HepG2 (cell line): Measurements from ENCODE around the gene AKTIP. TPM values are rescaled to one million over a fixed set of nuclear protein-coding genes. Genes with fewer than 3 reads are reported as not detected.

Source experiments
- GATAD1 ChIP-seq: IDR thresholded peaks from 2 replicates; pipeline ENCODE4 v1.6.1; 2016; ENCODE audit warnings: missing genetic modification reagents, missing compliant biosample characterization
- GFI1 ChIP-seq: sonication (generic); formaldehyde crosslinking; IDR thresholded peaks from 2 replicates; pipeline ENCODE4 v1.5.0; 2020; ENCODE audit warnings: missing genetic modification reagents, mild to moderate bottlenecking, borderline replicate concordance
- HNRNPH1 ChIP-seq: fragments of 200-400 bp; formaldehyde crosslinking; optimal IDR thresholded peaks from 2 replicates; pipeline ENCODE3; 2017; ENCODE audit warnings: mild to moderate bottlenecking, low read depth, low read length
- NR2F1 ChIP-seq, 2 experiments: fragments of 450-650 bp in 1 of 2; formaldehyde crosslinking in 1 of 2; IDR thresholded peaks; 2 replicates each; pipeline versions ENCODE4 v1.5.0 to v1.6.1; 2016 to 2020; ENCODE audit warnings: mild to moderate bottlenecking in 1 of 2, missing compliant biosample characterization in 1 of 2, missing genetic modification reagents in 1 of 2, moderate library complexity in 1 of 2
- RAD51 ChIP-seq: fragments of 450-650 bp; IDR thresholded peaks from 2 replicates; pipeline ENCODE4 v1.6.1; 2016; ENCODE audit warnings: borderline replicate concordance
- REPIN1 ChIP-seq: sonication (generic); formaldehyde crosslinking; IDR thresholded peaks from 2 replicates; pipeline ENCODE4 v1.8.0; 2022; ENCODE audit warnings: missing genetic modification reagents, low read depth, mild to moderate bottlenecking, borderline replicate concordance
- RFXAP ChIP-seq: sonication (generic); formaldehyde crosslinking; IDR thresholded peaks from 2 replicates; pipeline ENCODE4 v1.4.0; 2020; ENCODE audit warnings: missing genetic modification reagents, borderline replicate concordance
- SP5 ChIP-seq: IDR thresholded peaks from 2 replicates; pipeline ENCODE4 v1.6.1; 2016; ENCODE audit warnings: low read depth, borderline replicate concordance
- ZBTB42 ChIP-seq: sonication (generic); formaldehyde crosslinking; IDR thresholded peaks from 2 replicates; pipeline ENCODE4 v1.5.0; 2020; ENCODE audit warnings: mild to moderate bottlenecking, missing genetic modification reagents
- ZNF10 ChIP-seq: sonication (generic); formaldehyde crosslinking; IDR thresholded peaks from 2 replicates; pipeline ENCODE4 v1.4.0; 2020; ENCODE audit warnings: mild to moderate bottlenecking, low read depth, missing genetic modification reagents, borderline replicate concordance
- ZNF234 ChIP-seq: sonication (generic); formaldehyde crosslinking; conservative IDR thresholded peaks from 2 replicates; pipeline ENCODE4 v1.5.1; 2020; ENCODE audit warnings: mild to moderate bottlenecking, missing genetic modification reagents
- ZNF335 ChIP-seq: sonication (generic); formaldehyde crosslinking; IDR thresholded peaks from 2 replicates; pipeline ENCODE4 v1.4.0; 2020; ENCODE audit warnings: missing genetic modification reagents
- ZNF460 ChIP-seq: sonication (generic); formaldehyde crosslinking; IDR thresholded peaks from 2 replicates; pipeline ENCODE4 v1.5.1; 2020; ENCODE audit warnings: missing genetic modification reagents, mild to moderate bottlenecking, borderline replicate concordance
- ZNF790 ChIP-seq: sonication (generic); formaldehyde crosslinking; IDR thresholded peaks from 2 replicates; pipeline ENCODE4 v1.8.0; 2022; ENCODE audit warnings: missing genetic modification reagents, mild to moderate bottlenecking, borderline replicate concordance
- polyA plus RNA-seq, 8 experiments: library from polyadenylated mRNA; depleted of rRNA in 3 of 8; stranded (reverse) in 7 of 8; unstranded in 1 of 8; fragments of >200 nt; fragmentation: Illumina TruSeq in 4 of 8; extraction: Trizol in 4 of 8; gene quantifications; 2 replicates each; pipeline versions ENCODE4 v1.2.1 to v1.2.3, GENCODE V29; 2011 to 2016; ENCODE audit warnings: low read depth in 4 of 8, missing spikeins in 1 of 8, mixed read lengths in 1 of 8; ENCODE audit not compliant: insufficient read depth in 1 of 8
- total RNA-seq, 5 experiments: library from RNA; depleted of rRNA; stranded (reverse); fragments of >200 nt; fragmentation: Illumina TruSeq; extraction: Trizol; gene quantifications; 2 replicates each; pipeline ENCODE4 v1.2.3, GENCODE V29; 2016; ENCODE audit warnings: low read depth in 1 of 5
- TF ChIP-seq, protein P1 (sequence below): sonication (generic); formaldehyde crosslinking; IDR thresholded peaks from 2 replicates; pipeline ENCODE4 v1.4.0; 2020; ENCODE audit warnings: missing genetic modification reagents
- TF ChIP-seq, protein P2 (sequence below): sonication (generic); formaldehyde crosslinking; IDR thresholded peaks from 2 replicates; pipeline ENCODE4 v1.5.0; 2020; ENCODE audit warnings: mild to moderate bottlenecking, low read depth, missing genetic modification reagents, borderline replicate concordance
- TF ChIP-seq, protein P3 (sequence below): sonication (generic); formaldehyde crosslinking; IDR thresholded peaks from 2 replicates; pipeline ENCODE4 v1.5.0; 2020; ENCODE audit warnings: missing genetic modification reagents
- TF ChIP-seq, protein P4 (sequence below): sonication (generic); formaldehyde crosslinking; IDR thresholded peaks from 2 replicates; pipeline ENCODE4 v1.5.1; 2020; ENCODE audit warnings: mild to moderate bottlenecking, missing genetic modification reagents, moderate library complexity
- TF ChIP-seq, protein P5 (sequence below): sonication (generic); formaldehyde crosslinking; IDR thresholded peaks from 2 replicates; pipeline ENCODE4 v1.8.0; 2022; ENCODE audit warnings: mild to moderate bottlenecking, missing genetic modification reagents; ENCODE audit not compliant: insufficient replicate concordance

Gene AKTIP
- total and polyA plus RNA-seq, 2 of the 13 experiments (the other 11 are each of a cell fraction or from before 2014, with no cell fraction given) = 28.8 to 49.0 TPM

DNA sequence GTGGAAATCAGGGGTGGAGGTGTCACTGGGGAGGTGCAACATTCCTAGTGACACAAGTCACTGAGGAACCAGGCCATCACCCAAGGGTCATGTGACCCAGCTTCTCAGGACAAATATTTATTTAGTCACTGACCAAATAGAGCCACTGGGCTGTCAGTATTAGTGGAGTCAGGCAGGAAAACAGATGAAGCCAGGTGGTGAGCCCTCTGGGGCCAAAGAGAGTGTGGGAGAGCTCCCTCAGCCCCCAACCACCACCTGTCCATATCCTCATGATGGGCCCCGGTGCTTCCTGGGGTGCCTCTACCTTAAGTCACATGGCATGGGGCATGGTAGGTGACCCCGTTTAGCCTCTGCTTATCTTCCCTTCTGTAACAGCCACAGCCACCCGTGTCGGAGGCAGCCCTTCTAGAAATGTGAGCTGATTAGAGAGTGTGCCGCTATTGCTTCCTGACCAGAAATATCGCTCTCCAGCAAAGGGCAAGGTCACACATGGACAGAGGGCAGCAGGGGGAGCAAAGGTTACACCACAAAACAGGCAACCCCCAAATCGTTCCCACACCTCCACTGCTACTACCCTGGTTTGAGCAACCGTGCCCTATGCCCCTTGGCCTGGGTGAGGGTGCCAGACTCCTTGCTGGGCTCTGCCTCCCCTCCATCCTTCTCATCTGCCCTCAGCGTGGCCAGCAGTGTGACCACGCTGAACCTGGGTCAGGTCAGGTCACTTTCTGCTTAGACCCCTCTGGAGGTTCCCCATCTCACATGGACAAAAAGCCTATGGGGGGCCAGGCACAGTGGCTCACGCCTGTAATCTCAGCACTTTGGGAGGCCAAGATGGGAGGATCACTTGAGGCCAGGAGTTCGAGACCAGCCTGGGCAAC is 8.6 kb upstream of the AKTIP start (continued):
- TF ChIP-seq, protein P1, sequence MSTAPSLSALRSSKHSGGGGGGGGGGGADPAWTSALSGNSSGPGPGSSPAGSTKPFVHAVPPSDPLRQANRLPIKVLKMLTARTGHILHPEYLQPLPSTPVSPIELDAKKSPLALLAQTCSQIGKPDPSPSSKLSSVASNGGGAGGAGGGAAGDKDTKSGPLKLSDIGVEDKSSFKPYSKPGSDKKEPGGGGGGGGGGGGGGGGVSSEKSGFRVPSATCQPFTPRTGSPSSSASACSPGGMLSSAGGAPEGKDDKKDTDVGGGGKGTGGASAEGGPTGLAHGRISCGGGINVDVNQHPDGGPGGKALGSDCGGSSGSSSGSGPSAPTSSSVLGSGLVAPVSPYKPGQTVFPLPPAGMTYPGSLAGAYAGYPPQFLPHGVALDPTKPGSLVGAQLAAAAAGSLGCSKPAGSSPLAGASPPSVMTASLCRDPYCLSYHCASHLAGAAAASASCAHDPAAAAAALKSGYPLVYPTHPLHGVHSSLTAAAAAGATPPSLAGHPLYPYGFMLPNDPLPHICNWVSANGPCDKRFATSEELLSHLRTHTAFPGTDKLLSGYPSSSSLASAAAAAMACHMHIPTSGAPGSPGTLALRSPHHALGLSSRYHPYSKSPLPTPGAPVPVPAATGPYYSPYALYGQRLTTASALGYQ = peak; percentile 78; the same call in 1 of the 2 replicates
- TF ChIP-seq HNRNPH1 (no peak), ZNF10 (no peak), NR2F1 (CRISPR knock-in tag; IDR thresholded peaks at IDR 0.05) (peak; percentile 78 to 94; a peak in 3 of 4 replicates), ZNF460 (CRISPR knock-in tag) (no peak), ZNF234 (CRISPR knock-in tag) (peak; percentile 94; the same call in 1 of the 2 replicates), ZBTB42 (CRISPR knock-in tag) (no peak), SP5 (0 out of 2 replicates have a peak, but pooled peaks have one; percentile 55), REPIN1 (peak; percentile 82), GFI1 (CRISPR knock-in tag) (peak; percentile 72; the same call in 1 of the 2 replicates), RFXAP (CRISPR knock-in tag) (no peak), ZNF335 (CRISPR knock-in tag) (no peak), GATAD1 (CRISPR knock-in tag) (peak; percentile 67), RAD51 (peak; percentile 93), ZNF790 (CRISPR knock-in tag) (no peak)
- TF ChIP-seq, protein P2, sequence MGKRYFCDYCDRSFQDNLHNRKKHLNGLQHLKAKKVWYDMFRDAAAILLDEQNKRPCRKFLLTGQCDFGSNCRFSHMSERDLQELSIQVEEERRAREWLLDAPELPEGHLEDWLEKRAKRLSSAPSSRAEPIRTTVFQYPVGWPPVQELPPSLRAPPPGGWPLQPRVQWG (CRISPR knock-in tag) = no peak
- TF ChIP-seq, protein P3, sequence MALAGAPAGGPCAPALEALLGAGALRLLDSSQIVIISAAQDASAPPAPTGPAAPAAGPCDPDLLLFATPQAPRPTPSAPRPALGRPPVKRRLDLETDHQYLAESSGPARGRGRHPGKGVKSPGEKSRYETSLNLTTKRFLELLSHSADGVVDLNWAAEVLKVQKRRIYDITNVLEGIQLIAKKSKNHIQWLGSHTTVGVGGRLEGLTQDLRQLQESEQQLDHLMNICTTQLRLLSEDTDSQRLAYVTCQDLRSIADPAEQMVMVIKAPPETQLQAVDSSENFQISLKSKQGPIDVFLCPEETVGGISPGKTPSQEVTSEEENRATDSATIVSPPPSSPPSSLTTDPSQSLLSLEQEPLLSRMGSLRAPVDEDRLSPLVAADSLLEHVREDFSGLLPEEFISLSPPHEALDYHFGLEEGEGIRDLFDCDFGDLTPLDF (CRISPR knock-in tag) = no peak
- TF ChIP-seq, protein P4, sequence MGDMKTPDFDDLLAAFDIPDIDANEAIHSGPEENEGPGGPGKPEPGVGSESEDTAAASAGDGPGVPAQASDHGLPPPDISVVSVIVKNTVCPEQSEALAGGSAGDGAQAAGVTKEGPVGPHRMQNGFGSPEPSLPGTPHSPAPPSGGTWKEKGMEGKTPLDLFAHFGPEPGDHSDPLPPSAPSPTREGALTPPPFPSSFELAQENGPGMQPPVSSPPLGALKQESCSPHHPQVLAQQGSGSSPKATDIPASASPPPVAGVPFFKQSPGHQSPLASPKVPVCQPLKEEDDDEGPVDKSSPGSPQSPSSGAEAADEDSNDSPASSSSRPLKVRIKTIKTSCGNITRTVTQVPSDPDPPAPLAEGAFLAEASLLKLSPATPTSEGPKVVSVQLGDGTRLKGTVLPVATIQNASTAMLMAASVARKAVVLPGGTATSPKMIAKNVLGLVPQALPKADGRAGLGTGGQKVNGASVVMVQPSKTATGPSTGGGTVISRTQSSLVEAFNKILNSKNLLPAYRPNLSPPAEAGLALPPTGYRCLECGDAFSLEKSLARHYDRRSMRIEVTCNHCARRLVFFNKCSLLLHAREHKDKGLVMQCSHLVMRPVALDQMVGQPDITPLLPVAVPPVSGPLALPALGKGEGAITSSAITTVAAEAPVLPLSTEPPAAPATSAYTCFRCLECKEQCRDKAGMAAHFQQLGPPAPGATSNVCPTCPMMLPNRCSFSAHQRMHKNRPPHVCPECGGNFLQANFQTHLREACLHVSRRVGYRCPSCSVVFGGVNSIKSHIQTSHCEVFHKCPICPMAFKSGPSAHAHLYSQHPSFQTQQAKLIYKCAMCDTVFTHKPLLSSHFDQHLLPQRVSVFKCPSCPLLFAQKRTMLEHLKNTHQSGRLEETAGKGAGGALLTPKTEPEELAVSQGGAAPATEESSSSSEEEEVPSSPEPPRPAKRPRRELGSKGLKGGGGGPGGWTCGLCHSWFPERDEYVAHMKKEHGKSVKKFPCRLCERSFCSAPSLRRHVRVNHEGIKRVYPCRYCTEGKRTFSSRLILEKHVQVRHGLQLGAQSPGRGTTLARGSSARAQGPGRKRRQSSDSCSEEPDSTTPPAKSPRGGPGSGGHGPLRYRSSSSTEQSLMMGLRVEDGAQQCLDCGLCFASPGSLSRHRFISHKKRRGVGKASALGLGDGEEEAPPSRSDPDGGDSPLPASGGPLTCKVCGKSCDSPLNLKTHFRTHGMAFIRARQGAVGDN (CRISPR knock-in tag) = peak; percentile 87
- TF ChIP-seq, protein P5, sequence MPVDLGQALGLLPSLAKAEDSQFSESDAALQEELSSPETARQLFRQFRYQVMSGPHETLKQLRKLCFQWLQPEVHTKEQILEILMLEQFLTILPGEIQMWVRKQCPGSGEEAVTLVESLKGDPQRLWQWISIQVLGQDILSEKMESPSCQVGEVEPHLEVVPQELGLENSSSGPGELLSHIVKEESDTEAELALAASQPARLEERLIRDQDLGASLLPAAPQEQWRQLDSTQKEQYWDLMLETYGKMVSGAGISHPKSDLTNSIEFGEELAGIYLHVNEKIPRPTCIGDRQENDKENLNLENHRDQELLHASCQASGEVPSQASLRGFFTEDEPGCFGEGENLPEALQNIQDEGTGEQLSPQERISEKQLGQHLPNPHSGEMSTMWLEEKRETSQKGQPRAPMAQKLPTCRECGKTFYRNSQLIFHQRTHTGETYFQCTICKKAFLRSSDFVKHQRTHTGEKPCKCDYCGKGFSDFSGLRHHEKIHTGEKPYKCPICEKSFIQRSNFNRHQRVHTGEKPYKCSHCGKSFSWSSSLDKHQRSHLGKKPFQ (CRISPR knock-in tag) = peak; percentile 77
